Keratinocyte (primary cell): ENCODE measurements around the gene C14orf39. TPM values are rescaled to one million over a fixed set of nuclear protein-coding genes. Genes with fewer than 3 reads are reported as not detected.
A peak's percentile ranks its signal among the peaks of the same experiment; 100 is the strongest.
"Not testable (repeated sequence)": the region's sequence is repeated elsewhere in the genome, so short reads cannot be mapped to it uniquely, and the experiment has no call there.

ENCODE experiments used
- DNase-seq: peaks from one replicate; pipeline ENCODE4 v3.0.0-alpha.2; 2011; ENCODE audit warnings: low read depth, missing footprints, low spot score
- FAIRE-seq: peaks from 2 replicates; lab custom pipeline; 2011; peaks lifted over from hg19 to GRCh38; lab: Jason Lieb, UNC
- H2AFZ ChIP-seq: 2 replicates; pipeline ENCODE4 v1.6.0; 2012; ENCODE audit warnings: low read length, control low read depth, inconsistent platforms; ENCODE audit not compliant: control insufficient read depth
- H3K27ac ChIP-seq: 2 replicates; pipeline ENCODE4 v1.5.1; 2011; ENCODE audit warnings: low read length; ENCODE audit not compliant: control insufficient read depth, insufficient read depth
- H3K27me3 ChIP-seq: 3 replicates; pipeline ENCODE4 v1.6.0; 2011; ENCODE audit warnings: low read length; ENCODE audit not compliant: control insufficient read depth, insufficient read depth; ENCODE audit errors: extremely low read depth
- H3K36me3 ChIP-seq, 2 experiments: 2 replicates in 1 of 2; 3 replicates in 1 of 2; pipeline ENCODE4 v1.5.1; 2011; ENCODE audit warnings: low read length in 2 of 2, mild to moderate bottlenecking in 1 of 2; ENCODE audit not compliant: control insufficient read depth in 2 of 2, insufficient read depth in 2 of 2; ENCODE audit errors: extremely low read depth in 1 of 2
- H3K4me1 ChIP-seq: 3 replicates; pipeline ENCODE4 v1.5.1; 2011; ENCODE audit warnings: low read length; ENCODE audit not compliant: control insufficient read depth, insufficient read depth; ENCODE audit errors: extremely low read depth
- H3K4me2 ChIP-seq: 3 replicates; pipeline ENCODE4 v1.6.0; 2011; ENCODE audit warnings: low read depth, low read length; ENCODE audit not compliant: control insufficient read depth, insufficient read depth; ENCODE audit errors: extremely low read depth
- H3K4me3 ChIP-seq, 3 experiments: fragments of 200-600 bp in 1 of 3; sonication (generic) in 1 of 3; 2 replicates in 2 of 3; 3 replicates in 1 of 3; pipeline ENCODE4 v1.5.1; 2011 to 2016; ENCODE audit warnings: low read length in 3 of 3, mild to moderate bottlenecking in 3 of 3, control low read depth in 2 of 3, inconsistent platforms in 1 of 3, low read depth in 1 of 3, mixed read lengths in 1 of 3, mixed run types in 1 of 3, moderate library complexity in 1 of 3; ENCODE audit not compliant: control insufficient read depth in 2 of 3, insufficient read depth in 2 of 3; ENCODE audit errors: extremely low read depth in 1 of 3
- H3K79me2 ChIP-seq: 2 replicates; pipeline ENCODE4 v1.6.0; 2012; ENCODE audit warnings: low read length; ENCODE audit not compliant: control insufficient read depth, insufficient read depth
- H3K9ac ChIP-seq: 3 replicates; pipeline ENCODE4 v1.6.0; 2011; ENCODE audit warnings: low read length; ENCODE audit not compliant: control insufficient read depth, insufficient read depth; ENCODE audit errors: extremely low read depth
- H3K9me1 ChIP-seq: 3 replicates; pipeline ENCODE4 v1.6.0; 2011; ENCODE audit warnings: low read length; ENCODE audit not compliant: control insufficient read depth, insufficient read depth; ENCODE audit errors: extremely low read depth
- H3K9me3 ChIP-seq: 2 replicates; pipeline ENCODE4 v1.5.1; 2012; ENCODE audit warnings: low read depth, low read length; ENCODE audit not compliant: control insufficient read depth
- H4K20me1 ChIP-seq: 3 replicates; pipeline ENCODE4 v1.6.0; 2011; ENCODE audit warnings: low read length; ENCODE audit not compliant: control insufficient read depth, insufficient read depth; ENCODE audit errors: extremely low read depth
- EZH2 ChIP-seq: IDR thresholded peaks from one replicate; pipeline ENCODE4 v1.6.1; 2012; ENCODE audit warnings: inconsistent platforms, mild to moderate bottlenecking, low read length, moderate library complexity
- dilution Hi-C: fragments of 300-500 bp; cut with MboI; formaldehyde crosslinking; loops from one replicate; pipeline ENCODE4 v1.7.0; 2020; ENCODE audit warnings: low sequenced_read_pairs; ENCODE audit not compliant: extremely low pct_ligation_motif_present
- polyA plus RNA-seq, 5 experiments: library from polyadenylated mRNA; depleted of rRNA in 3 of 5; stranded (reverse) in 3 of 5; stranded (forward) in 1 of 5; unstranded in 1 of 5; fragments of >200 nt; gene quantifications; 1 replicate in 1 of 5; 2 replicates in 3 of 5; 3 replicates in 1 of 5; pipeline versions ENCODE4 v1.2.1 to v1.2.3, GENCODE V29; 2011 to 2012; ENCODE audit warnings: missing spikeins in 2 of 5, low read depth in 1 of 5, low replicate concordance in 1 of 5
- TF ChIP-seq, protein P1 (sequence below), 3 experiments: IDR thresholded peaks in 1 of 3; conservative IDR thresholded peaks in 1 of 3; optimal IDR thresholded peaks in 1 of 3; 2 replicates in 2 of 3; 3 replicates in 1 of 3; pipeline versions ENCODE3 to v1.5.1; 2011; ENCODE audit warnings: low read length in 3 of 3, mild to moderate bottlenecking in 3 of 3, moderate library complexity in 2 of 3, control low read depth in 1 of 3, inconsistent platforms in 1 of 3; ENCODE audit not compliant: insufficient read depth in 2 of 3; ENCODE audit errors: extremely low read depth in 1 of 3

The C14orf39 gene
- polyA plus RNA-seq, 1 donor (not counting 4 experiments of a cell fraction or from before 2014, with no cell fraction given): not detected

DNA sequence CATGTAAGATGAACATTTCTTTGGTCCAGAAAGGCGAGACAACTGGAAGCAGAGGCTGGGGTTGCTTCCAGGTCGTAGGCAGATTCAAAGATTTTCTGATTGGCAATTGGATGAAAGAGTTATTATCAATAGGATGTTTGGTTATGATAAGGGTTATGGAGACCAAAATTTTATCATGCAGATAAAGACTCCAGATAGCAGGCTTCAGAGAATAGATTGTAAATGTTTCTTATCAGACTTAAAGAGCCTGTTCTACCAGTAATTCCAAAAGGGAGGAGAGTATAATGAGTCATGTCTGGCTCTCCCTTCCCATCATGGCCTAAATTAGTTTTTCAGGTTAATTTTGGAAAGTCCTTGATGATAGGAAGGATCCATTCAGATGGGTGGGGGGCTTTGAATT, 55.6 kb downstream of the C14orf39 start:
- Histone ChIP-seq H3K4me3 (no peak overlapping the region), H3K9ac (no peak overlapping the region), H3K27ac (no peak overlapping the region), H3K9me1 (no peaks in the 10 kb centered on the region), H3K27me3 (no peaks in the 10 kb centered on the region), H3K36me3 (no peaks in the 10 kb centered on the region), H3K4me1 (no peaks in the 10 kb centered on the region), H2AFZ (no peak overlapping the region), H4K20me1 (no peaks in the 10 kb centered on the region), H3K9me3 (no peaks in the 10 kb centered on the region), H3K4me2 (no peak overlapping the region), H3K79me2 (no peaks in the 10 kb centered on the region)
- FAIRE-seq: no peak
- DNase-seq: no peak
- TF ChIP-seq EZH2: no peak
- TF ChIP-seq, protein P1, sequence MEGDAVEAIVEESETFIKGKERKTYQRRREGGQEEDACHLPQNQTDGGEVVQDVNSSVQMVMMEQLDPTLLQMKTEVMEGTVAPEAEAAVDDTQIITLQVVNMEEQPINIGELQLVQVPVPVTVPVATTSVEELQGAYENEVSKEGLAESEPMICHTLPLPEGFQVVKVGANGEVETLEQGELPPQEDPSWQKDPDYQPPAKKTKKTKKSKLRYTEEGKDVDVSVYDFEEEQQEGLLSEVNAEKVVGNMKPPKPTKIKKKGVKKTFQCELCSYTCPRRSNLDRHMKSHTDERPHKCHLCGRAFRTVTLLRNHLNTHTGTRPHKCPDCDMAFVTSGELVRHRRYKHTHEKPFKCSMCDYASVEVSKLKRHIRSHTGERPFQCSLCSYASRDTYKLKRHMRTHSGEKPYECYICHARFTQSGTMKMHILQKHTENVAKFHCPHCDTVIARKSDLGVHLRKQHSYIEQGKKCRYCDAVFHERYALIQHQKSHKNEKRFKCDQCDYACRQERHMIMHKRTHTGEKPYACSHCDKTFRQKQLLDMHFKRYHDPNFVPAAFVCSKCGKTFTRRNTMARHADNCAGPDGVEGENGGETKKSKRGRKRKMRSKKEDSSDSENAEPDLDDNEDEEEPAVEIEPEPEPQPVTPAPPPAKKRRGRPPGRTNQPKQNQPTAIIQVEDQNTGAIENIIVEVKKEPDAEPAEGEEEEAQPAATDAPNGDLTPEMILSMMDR (optimal IDR thresholded peaks at IDR 0.05 in 1 of 3, IDR thresholded peaks at IDR 0.05 in 1 of 3, conservative IDR thresholded peaks at IDR 0.05 in 1 of 3; ENCODE audit: extremely low read depth in 1 of 3, insufficient read depth in 2 of 3, low read length in 3 of 3): no peak
- dilution Hi-C loops: no loop called here

DNA sequence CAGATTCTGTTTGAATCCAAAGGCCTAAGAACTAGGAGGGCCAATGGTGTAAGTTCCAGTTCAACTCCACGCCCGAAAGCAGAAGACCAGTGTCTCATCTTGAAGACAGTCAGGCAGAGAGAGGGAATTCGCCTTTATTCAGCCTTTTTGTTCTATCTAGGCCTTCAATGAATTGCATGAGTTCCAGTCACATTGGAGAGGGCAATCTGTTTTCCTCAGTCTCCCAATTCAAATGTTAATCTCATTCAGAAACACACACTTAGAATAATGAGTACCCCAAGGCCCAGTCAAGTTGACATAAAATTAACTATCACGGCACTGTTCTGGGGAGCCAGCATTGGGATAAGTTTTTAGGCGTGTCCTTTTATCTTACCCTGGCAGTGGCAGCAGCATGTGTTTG, 65.8 kb downstream of the C14orf39 start:
- no peak for FAIRE-seq

DNA sequence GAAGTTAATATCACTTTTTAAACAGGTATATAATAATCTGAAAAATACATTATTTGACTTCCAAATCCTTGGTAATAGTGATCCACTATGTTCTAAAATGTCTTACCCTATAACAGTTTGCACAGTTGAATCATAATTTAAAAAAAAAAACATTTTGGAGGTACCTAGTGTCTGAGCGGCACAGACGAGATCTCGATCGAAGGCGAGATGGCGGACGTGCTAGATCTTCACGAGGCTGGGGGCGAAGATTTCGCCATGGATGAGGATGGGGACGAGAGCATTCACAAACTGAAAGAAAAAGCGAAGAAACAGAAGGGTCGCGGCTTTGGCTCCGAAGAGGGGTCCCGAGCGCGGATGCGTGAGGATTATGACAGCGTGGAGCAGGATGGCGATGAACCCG, 88.3 kb downstream of the C14orf39 start:
- H3K36me3 ChIP-seq, H3K79me2 ChIP-seq, H3K4me2 ChIP-seq, H3K4me1 ChIP-seq, DNase-seq, H3K9me1 ChIP-seq, H3K4me3 ChIP-seq, H3K27ac ChIP-seq, H4K20me1 ChIP-seq, H3K9ac ChIP-seq, H3K27me3 ChIP-seq, H2AFZ ChIP-seq, H3K9me3 ChIP-seq, dilution Hi-C loops: not testable (repeated sequence)
- FAIRE-seq: peak; percentile 29

More for the DNA sequence above, 65.8 kb downstream of the C14orf39 start:
- dilution Hi-C loops: no loop called here
- Histone ChIP-seq H3K4me3 (no peak overlapping the region), H3K4me2 (no peak overlapping the region), H3K27ac (no peak overlapping the region), H3K36me3 (no peaks in the 10 kb centered on the region), H3K9ac (no peak overlapping the region), H3K27me3 (no peaks in the 10 kb centered on the region), H3K9me1 (no peaks in the 10 kb centered on the region), H3K4me1 (no peaks in the 10 kb centered on the region), H3K79me2 (no peaks in the 10 kb centered on the region), H2AFZ (no peak overlapping the region), H3K9me3 (no peaks in the 10 kb centered on the region), H4K20me1 (no peaks in the 10 kb centered on the region)
- DNase-seq: no peak
- no peak for TF ChIP-seq EZH2
- TF ChIP-seq, protein P1 (optimal IDR thresholded peaks at IDR 0.05 in 1 of 3, IDR thresholded peaks at IDR 0.05 in 1 of 3, conservative IDR thresholded peaks at IDR 0.05 in 1 of 3; ENCODE audit: extremely low read depth in 1 of 3, insufficient read depth in 2 of 3, low read length in 3 of 3): no peak
